Measurements from ENCODE around the gene EPHA2.
A peak's percentile ranks its signal among the peaks of the same experiment; 100 is the strongest.

The EPHA2 gene

GRCh38 chr1:16151196-16151994, 4.5 kb downstream of the EPHA2 start:
- TF ChIP-seq OSR1 (CRISPR knock-in tag; IDR thresholded peaks at IDR 0.05) (no peak), RARB (CRISPR knock-in tag; IDR thresholded peaks at IDR 0.05) (no peak), ZC3H10 (CRISPR knock-in tag; IDR thresholded peaks at IDR 0.05) (no peak), POU6F1 (CRISPR knock-in tag; IDR thresholded peaks at IDR 0.05; ENCODE audit: borderline replicate concordance, low read depth) (no peak), CSDC2 (CRISPR knock-in tag; IDR thresholded peaks at IDR 0.05) (no peak), PPARA (CRISPR knock-in tag; IDR thresholded peaks at IDR 0.05; ENCODE audit: borderline replicate concordance) (no peak), PATZ1 (CRISPR knock-in tag; IDR thresholded peaks at IDR 0.05; ENCODE audit: borderline replicate concordance) (no peak), CREB5 (CRISPR knock-in tag; IDR thresholded peaks at IDR 0.05; ENCODE audit: low read depth) (no peak), CSRNP3 (CRISPR knock-in tag; IDR thresholded peaks at IDR 0.05) (no peak), TOX (CRISPR knock-in tag; IDR thresholded peaks at IDR 0.05; ENCODE audit: borderline replicate concordance) (no peak), SNAI2 (CRISPR knock-in tag; IDR thresholded peaks at IDR 0.05) (no peak), BACH2 (CRISPR knock-in tag; IDR thresholded peaks at IDR 0.05; ENCODE audit: borderline replicate concordance) (no peak), ARNTL (CRISPR knock-in tag; IDR thresholded peaks at IDR 0.05; ENCODE audit: borderline replicate concordance, low read depth) (no peak), GLIS3 (CRISPR knock-in tag; IDR thresholded peaks at IDR 0.05) (no peak), ZNF565 (CRISPR knock-in tag; conservative IDR thresholded peaks at IDR 0.05; ENCODE audit: low read depth) (no peak), ZFP30 (CRISPR knock-in tag; IDR thresholded peaks at IDR 0.05) (no peak)
- ATAC-seq: peak; percentile 33

- no peak for TF ChIP-seq PATZ1 (CRISPR knock-in tag; IDR thresholded peaks at IDR 0.05; ENCODE audit: borderline replicate concordance)
- no peak for TF ChIP-seq OSR1 (CRISPR knock-in tag; IDR thresholded peaks at IDR 0.05)
- no peak for TF ChIP-seq CREB5 (CRISPR knock-in tag; IDR thresholded peaks at IDR 0.05; ENCODE audit: low read depth)
- TF ChIP-seq ZC3H10 (CRISPR knock-in tag; IDR thresholded peaks at IDR 0.05): no peak
- no peak for TF ChIP-seq ESRRG (CRISPR knock-in tag; IDR thresholded peaks at IDR 0.05)
- no peak for TF ChIP-seq SNAI2 (CRISPR knock-in tag; IDR thresholded peaks at IDR 0.05)
- TF ChIP-seq ZNF565 (CRISPR knock-in tag; conservative IDR thresholded peaks at IDR 0.05; ENCODE audit: low read depth): no peak
- no peak for TF ChIP-seq ZNF70 (CRISPR knock-in tag; IDR thresholded peaks at IDR 0.05)
- TF ChIP-seq ZFP3 (CRISPR knock-in tag; IDR thresholded peaks at IDR 0.05): no peak
- TF ChIP-seq PPARA (CRISPR knock-in tag; IDR thresholded peaks at IDR 0.05; ENCODE audit: borderline replicate concordance): no peak
- no peak for ATAC-seq
Observed at GRCh38 chr1:16150508-16150907, 5.4 kb downstream of the EPHA2 start.

All from SK-N-SH treated with all-trans-retinoic acid at 6 μM for 48 hours (cell line).